GM12874 (cell line): Measurements from ENCODE around the gene ZNF276.

Experiments
- CTCF ChIP-seq: IDR thresholded peaks from 2 replicates; pipeline ENCODE4 v1.5.1; 2011; ENCODE audit warnings: low read depth, mild to moderate bottlenecking, control low read depth, low read length, moderate library complexity; ENCODE audit not compliant: insufficient read depth

The ZNF276 gene

GRCh38 chr16:89708481-89708931 lies 12.8 kb upstream of the ZNF276 start:
- no peak for TF ChIP-seq CTCF

DNA sequence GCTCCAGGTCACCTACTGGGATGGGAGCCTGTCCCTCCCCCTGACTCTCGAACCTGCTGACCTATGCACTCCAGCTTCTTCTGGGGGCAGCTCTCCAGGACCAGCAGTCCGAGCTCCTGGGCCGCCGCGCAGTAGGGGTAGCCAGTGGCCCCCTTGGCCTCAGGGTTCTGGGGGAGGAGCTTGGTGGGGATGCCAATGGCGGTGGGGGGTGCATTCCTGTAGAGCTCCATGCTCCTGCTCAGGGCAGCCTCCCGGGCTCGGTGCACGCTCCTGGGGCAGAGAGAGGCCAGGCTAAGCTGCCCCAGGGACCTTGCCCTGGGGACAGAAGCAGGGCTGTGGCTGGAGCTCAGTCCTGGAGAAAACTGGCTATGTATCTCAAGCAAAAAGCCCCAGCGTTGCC lies 12.2 kb upstream of the ZNF276 start:
- no peak for TF ChIP-seq CTCF

GRCh38 chr16:89709716-89710432 lies 11.5 kb upstream of the ZNF276 start:
- no peak for TF ChIP-seq CTCF

DNA sequence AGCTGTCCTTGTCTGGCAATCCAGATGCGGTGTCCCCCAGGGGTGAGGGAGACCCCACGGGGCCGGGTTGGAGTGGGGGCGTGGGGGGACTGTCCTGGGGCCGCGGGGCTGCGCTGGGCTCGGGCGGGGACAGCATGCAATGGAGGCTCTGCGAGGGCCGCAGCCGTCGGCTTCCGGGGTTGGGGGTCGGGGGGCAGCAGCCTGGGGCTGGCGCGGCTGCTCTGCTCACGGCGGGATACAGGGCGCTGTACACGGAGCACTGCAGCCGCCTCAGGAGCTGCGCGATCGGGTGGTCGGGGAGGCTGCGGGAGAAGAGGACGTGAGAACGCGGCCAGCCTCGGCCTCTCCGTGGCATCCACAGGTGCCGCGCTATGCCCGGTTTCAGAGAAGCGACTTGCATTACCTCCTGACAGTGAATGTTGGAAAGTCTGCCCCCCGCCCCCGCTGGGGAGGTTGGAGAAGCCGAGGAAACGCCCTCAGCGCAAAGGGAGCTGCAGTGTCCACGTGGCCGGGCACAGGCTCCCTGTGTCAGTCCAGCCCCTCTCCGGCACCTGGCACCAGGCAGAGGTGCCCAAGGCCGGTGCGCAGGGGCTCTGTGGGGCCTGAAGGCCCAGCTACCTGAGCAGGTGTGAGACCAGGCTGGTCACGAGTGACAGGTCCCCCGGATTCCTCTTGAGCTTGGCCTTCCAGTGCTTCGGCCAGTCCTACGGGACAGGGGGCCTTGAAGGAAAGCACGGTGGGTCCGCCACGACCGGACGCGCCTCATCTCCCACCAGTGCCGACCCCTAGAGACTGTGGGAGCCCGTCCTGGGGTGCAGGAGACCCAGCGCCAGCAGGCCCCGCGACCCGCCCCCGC lies 10.4 kb upstream of the ZNF276 start:
- no peak for TF ChIP-seq CTCF

- TF ChIP-seq CTCF = no peak
Measured at GRCh38 chr16:89711601-89712273, 9.6 kb upstream of the ZNF276 start.

DNA sequence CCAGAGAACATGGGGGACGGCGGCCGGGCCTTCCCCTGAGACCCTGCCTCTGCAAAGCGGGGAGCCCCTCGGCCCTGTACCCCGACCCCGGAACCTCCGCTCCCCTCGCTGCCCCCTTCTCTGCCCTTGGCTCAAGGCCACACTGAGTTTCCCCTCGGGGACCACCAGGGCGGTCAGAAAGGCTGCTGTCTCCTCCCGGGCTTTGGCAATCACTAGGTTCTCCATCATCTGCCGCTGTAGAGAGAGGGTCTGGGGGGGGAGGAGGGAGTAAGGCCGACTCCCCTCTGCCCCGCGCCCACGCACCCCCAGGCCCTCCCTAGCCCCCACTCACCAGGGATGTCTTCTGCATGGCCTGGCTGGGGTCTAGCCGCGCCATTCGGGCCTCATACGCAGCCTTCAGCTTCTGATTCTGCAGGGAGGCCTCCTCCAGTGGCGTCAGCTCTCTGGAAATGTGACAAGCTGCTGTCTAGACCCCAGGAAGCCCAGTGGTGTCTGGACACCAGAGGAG lies 9.0 kb upstream of the ZNF276 start:
- TF ChIP-seq CTCF = no peak

DNA sequence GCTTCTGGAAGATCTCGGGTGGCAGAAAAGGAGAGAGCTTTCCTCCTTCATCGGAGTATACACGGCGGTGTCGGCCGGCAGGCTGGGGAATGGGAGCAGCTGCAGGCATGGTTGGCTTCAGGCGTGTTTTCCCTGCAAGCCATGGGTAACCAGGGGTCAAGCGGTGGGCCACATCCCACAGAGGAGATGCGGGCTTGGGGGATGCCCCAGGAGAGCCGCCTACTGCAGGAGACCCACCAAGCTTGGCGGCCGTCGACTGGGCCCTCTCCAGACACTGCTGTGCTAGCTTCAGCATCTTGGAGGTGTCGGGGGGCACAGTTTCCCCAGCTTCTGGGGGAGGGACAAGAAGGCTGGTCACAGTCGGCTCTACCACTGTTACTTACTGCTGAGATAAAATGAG lies 4.8 kb upstream of the ZNF276 start:
- no peak for TF ChIP-seq CTCF
